Transverse colon (tissue), 4 donors: Measurements from ENCODE around the gene AGK.

Experiments
- POLR2A ChIP-seq: fragments of 450-650 bp; IDR thresholded peaks from one replicate; pipeline ENCODE4 v1.6.1; 2016; ENCODE audit warnings: antibody characterized with exemption, mild to moderate bottlenecking, moderate library complexity
- POLR2AphosphoS5 ChIP-seq, 3 donors: sonication (generic); formaldehyde crosslinking; IDR thresholded peaks; one replicate each; pipeline ENCODE4 v1.6.1; 2016; ENCODE audit warnings: antibody characterized with exemption in 3 of 3
- TF ChIP-seq, protein P1 (sequence below), 5 experiments: fragments of 200-600 bp in 3 of 5; fragments of 450-650 bp in 2 of 5; sonication (generic) in 3 of 5; IDR thresholded peaks; 1 replicate in 2 of 5; 2 replicates in 3 of 5; pipeline ENCODE4 v1.5.1; 2016 to 2017; ENCODE audit warnings: antibody characterized with exemption in 5 of 5, inconsistent platforms in 3 of 5, mild to moderate bottlenecking in 2 of 5, moderate library complexity in 1 of 5

DNA sequence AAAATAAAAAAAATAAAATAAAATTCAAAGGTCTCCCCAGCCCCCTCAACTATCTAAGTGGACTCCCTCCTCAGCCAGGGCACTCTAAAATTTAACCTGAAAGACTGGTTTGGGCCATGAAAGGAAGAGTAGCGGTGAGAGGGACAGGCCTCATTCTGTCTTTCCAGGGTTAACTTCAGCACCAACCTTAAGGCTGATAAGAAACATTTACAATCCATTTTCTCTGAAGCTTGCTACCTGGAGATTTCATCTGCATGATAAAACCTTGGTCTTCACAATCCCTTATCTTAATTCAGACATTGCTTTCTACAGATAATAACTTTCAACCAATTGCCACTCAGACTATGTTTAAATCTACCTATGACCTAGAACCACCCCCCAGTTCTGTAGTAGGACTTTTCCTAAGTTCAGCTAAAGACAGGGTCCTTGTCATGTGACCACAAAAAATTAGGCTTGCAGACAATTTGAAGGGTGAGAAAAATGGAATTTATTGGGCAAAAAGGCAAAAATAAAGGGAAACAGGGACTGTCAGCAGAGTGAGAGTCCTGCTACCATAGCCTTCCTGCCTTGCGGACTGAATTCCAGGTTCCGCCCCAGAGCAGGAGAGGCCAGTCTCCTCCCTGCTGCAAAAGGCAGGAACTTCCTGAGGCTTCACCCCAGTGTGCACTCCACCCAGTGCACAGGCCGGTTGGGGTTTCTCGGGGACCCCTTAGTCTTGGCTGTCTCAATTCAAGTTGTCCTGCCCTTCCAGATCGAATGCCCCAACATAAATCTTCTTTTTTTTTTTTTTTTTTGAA is 26.0 kb downstream of the AGK start:
- TF ChIP-seq, protein P1, sequence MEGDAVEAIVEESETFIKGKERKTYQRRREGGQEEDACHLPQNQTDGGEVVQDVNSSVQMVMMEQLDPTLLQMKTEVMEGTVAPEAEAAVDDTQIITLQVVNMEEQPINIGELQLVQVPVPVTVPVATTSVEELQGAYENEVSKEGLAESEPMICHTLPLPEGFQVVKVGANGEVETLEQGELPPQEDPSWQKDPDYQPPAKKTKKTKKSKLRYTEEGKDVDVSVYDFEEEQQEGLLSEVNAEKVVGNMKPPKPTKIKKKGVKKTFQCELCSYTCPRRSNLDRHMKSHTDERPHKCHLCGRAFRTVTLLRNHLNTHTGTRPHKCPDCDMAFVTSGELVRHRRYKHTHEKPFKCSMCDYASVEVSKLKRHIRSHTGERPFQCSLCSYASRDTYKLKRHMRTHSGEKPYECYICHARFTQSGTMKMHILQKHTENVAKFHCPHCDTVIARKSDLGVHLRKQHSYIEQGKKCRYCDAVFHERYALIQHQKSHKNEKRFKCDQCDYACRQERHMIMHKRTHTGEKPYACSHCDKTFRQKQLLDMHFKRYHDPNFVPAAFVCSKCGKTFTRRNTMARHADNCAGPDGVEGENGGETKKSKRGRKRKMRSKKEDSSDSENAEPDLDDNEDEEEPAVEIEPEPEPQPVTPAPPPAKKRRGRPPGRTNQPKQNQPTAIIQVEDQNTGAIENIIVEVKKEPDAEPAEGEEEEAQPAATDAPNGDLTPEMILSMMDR (IDR thresholded peaks at IDR 0.05) = no peak
- TF ChIP-seq POLR2A = no peak
- TF ChIP-seq POLR2AphosphoS5 (IDR thresholded peaks at IDR 0.05) = no peak
